SU-DHL-6 (cell line): ENCODE results near the gene OSGEPL1.
"Not testable (repeated sequence)": the region's sequence is repeated elsewhere in the genome, so short reads cannot be mapped to it uniquely, and the experiment has no call there.

Experiments used
- H2AFZ ChIP-seq: fragments of 200-600 bp; sonication (generic); 2 replicates; pipeline ENCODE4 v1.6.1; 2014; ENCODE audit warnings: low read depth, mild to moderate bottlenecking, moderate library complexity, mixed read lengths, antibody characterized with exemption, low read length; ENCODE audit not compliant: severe bottlenecking
- H3F3A ChIP-seq: fragments of 200-600 bp; shearing (Covaris generic); 2 replicates; pipeline ENCODE4 v1.6.0; 2016; ENCODE audit warnings: antibody characterized with exemption, mild to moderate bottlenecking; ENCODE audit not compliant: insufficient read depth
- H3K27ac ChIP-seq: fragments of 200-600 bp; sonication (generic); 2 replicates; pipeline ENCODE4 v1.5.1; 2016; ENCODE audit warnings: low read depth, mild to moderate bottlenecking, low read length, moderate library complexity, mixed read lengths
- H3K27me3 ChIP-seq: fragments of 200-600 bp; sonication (generic), shearing (Covaris generic); 2 replicates; pipeline ENCODE4 v1.6.0; 2014; ENCODE audit warnings: mild to moderate bottlenecking, low read length
- H3K36me3 ChIP-seq: fragments of 200-600 bp; sonication (generic); 2 replicates; pipeline ENCODE4 v1.6.1; 2014; ENCODE audit warnings: mild to moderate bottlenecking, low read length, mixed read lengths
- H3K4me2 ChIP-seq: fragments of 300-600, 200-600 bp; shearing (Covaris generic), sonication (generic); 2 replicates; pipeline ENCODE4 v1.6.0; 2014; ENCODE audit warnings: low read length, low read depth, mild to moderate bottlenecking; ENCODE audit not compliant: poor library complexity, severe bottlenecking
- H3K4me3 ChIP-seq: fragments of 200-600 bp; sonication (generic); 2 replicates; pipeline ENCODE4 v1.5.1; 2014; ENCODE audit warnings: antibody characterized with exemption, low read length, mild to moderate bottlenecking, mixed read lengths; ENCODE audit not compliant: insufficient read depth, poor library complexity, severe bottlenecking
- H3K79me2 ChIP-seq: fragments of 200-600 bp; sonication (generic); 2 replicates; pipeline ENCODE4 v1.6.1; 2014; ENCODE audit warnings: mild to moderate bottlenecking, low read length, moderate library complexity; ENCODE audit not compliant: insufficient read depth
- H3K9ac ChIP-seq: fragments of 200-600 bp; sonication (generic); 2 replicates; pipeline ENCODE4 v1.7.0; 2014; ENCODE audit warnings: mild to moderate bottlenecking, low read length
- H3K9me2 ChIP-seq: fragments of 200-600 bp; sonication (generic); replicated peaks from 2 replicates; pipeline ENCODE4 v1.6.1; 2014; ENCODE audit warnings: low read length; ENCODE audit not compliant: insufficient read depth
- H3K9me3 ChIP-seq: fragments of 200-600 bp; sonication (generic); 2 replicates; pipeline ENCODE4 v1.6.1; 2014; ENCODE audit warnings: low read length, mixed read lengths; ENCODE audit not compliant: insufficient read depth
- H4K20me1 ChIP-seq: fragments of 200-600 bp; sonication (generic); 2 replicates; pipeline ENCODE4 v1.6.1; 2014; ENCODE audit warnings: low read depth, mild to moderate bottlenecking, antibody characterized with exemption, low read length, moderate library complexity, mixed read lengths
- CTCF ChIP-seq: fragments of 200-600 bp; sonication (generic); IDR thresholded peaks from one replicate; pipeline ENCODE4 v1.5.1; 2017; ENCODE audit warnings: antibody characterized with exemption, mild to moderate bottlenecking, low read length, moderate library complexity; ENCODE audit not compliant: insufficient read depth, poor library complexity, severe bottlenecking
- EZH2phosphoT487 ChIP-seq: fragments of 200-600 bp; sonication (generic), shearing (Covaris generic); conservative IDR thresholded peaks from 2 replicates; pipeline ENCODE4 v1.6.1; 2018; ENCODE audit warnings: mild to moderate bottlenecking, antibody characterized with exemption, low read length, moderate library complexity, mixed read lengths

The OSGEPL1 gene

DNA sequence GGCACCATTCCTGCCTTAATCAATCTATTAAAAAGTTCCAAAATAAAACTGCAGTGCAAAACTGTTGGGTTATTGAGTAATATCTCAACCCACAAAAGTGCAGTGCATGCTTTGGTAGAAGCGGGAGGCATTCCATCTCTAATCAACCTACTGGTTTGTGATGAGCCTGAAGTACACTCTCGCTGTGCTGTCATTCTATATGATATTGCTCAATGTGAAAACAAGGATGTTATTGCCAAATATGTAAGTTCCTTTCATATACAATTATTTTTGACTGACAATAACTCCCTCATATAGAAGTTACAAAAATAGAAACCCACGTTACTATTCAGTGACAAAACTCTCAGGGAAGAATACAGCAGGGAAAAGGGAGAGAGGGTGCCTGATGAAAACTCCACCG lies 43.0 kb downstream of the OSGEPL1 start:
- Histone ChIP-seq H3K36me3 (no peaks in the 10 kb centered on the region), H2AFZ (no peak overlapping the region), H3K9me3 (no peaks in the 10 kb centered on the region), H3K4me3 (no peak overlapping the region), H3K27me3 (no peaks in the 10 kb centered on the region), H3K9me2 (no peaks in the 10 kb centered on the region), H3K4me2 (no peak overlapping the region), H3F3A (no peaks in the 10 kb centered on the region), H3K9ac (no peak overlapping the region), H4K20me1 (no peaks in the 10 kb centered on the region), H3K79me2 (no peaks in the 10 kb centered on the region), H3K27ac (no peak overlapping the region)
- no peak for TF ChIP-seq CTCF
- TF ChIP-seq EZH2phosphoT487: no peak

- not testable (repeated sequence) for H3K9ac ChIP-seq, H3K9me2 ChIP-seq, H3K27ac ChIP-seq, H4K20me1 ChIP-seq, H3K9me3 ChIP-seq, H3K27me3 ChIP-seq, H3F3A ChIP-seq, H3K4me2 ChIP-seq, H2AFZ ChIP-seq, H3K79me2 ChIP-seq, H3K4me3 ChIP-seq, H3K36me3 ChIP-seq
Observed at GRCh38 chr2:189717593-189717992, 45.0 kb downstream of the OSGEPL1 start.

DNA sequence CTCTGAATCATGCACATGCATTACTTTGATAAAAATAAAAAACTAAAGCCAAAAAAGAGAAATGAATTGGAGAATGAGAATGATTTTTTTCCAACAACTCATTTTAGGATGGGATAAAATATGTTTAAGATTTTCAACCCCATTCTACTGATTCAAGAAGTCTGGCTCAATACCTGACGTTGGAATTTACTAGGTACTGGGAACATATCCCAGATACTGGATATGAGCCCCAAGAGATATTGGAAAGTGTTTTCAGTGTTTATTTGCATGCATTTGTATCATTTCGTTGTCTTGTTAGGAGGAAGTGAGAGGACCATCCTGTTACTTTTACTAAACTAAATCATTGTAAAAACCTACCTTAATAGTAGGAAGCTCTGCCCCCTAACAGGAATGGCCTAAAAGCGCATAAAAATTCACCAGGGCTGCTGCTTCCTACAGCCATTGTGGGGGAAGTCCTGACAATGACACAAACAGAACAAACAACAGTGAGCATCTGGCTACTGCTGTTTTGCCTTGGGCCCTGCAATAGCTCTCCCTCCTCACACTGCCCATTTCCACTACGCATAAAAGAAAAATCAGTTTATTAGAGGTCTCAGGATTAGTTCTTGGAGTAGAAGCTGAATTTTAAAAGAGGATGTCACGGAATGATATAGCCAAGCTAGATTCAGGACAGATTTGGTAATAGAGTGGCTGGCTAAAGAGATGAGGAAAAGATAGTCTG lies 52.9 kb downstream of the OSGEPL1 start:
- no peaks in the 10 kb centered on the region for H3K9me2 ChIP-seq
- H3K4me2 ChIP-seq: no peak overlapping the region
- no peak overlapping the region for H2AFZ ChIP-seq
- H4K20me1 ChIP-seq: no peaks in the 10 kb centered on the region
- no peak overlapping the region for H3K9ac ChIP-seq
- no peak overlapping the region for H3K4me3 ChIP-seq
- no peaks in the 10 kb centered on the region for H3K79me2 ChIP-seq
- no peaks in the 10 kb centered on the region for H3K27me3 ChIP-seq
- H3K9me3 ChIP-seq: no peaks in the 10 kb centered on the region
- no peak overlapping the region for H3K27ac ChIP-seq
- no peaks in the 10 kb centered on the region for H3F3A ChIP-seq
- TF ChIP-seq CTCF: no peak
- no peaks in the 10 kb centered on the region for H3K36me3 ChIP-seq

GRCh38 chr2:189702071-189702470 lies 60.5 kb downstream of the OSGEPL1 start:
- H3K9ac ChIP-seq: no peak overlapping the region
- no peak overlapping the region for H3K4me3 ChIP-seq
- no peaks in the 10 kb centered on the region for H3K27me3 ChIP-seq
- H3K4me2 ChIP-seq: no peak overlapping the region
- no peaks in the 10 kb centered on the region for H3K79me2 ChIP-seq
- no peaks in the 10 kb centered on the region for H3K9me3 ChIP-seq
- no peaks in the 10 kb centered on the region for H3K9me2 ChIP-seq
- peaks cover 11% of the 10 kb centered on the region; the same call in 1 of the 2 replicates for H3F3A ChIP-seq
- H3K27ac ChIP-seq: no peak overlapping the region
- TF ChIP-seq EZH2phosphoT487: no peak
- TF ChIP-seq CTCF: no peak
- H4K20me1 ChIP-seq: no peaks in the 10 kb centered on the region
- no peaks in the 10 kb centered on the region; the same call in 1 of the 2 replicates for H3K36me3 ChIP-seq
- no peak overlapping the region for H2AFZ ChIP-seq
